BLaER1 treated with 17β-estradiol and CSF1 and Interleukin-3, amounts not matched to agents 10 nM and 100 nM (cell line): ENCODE measurements around the gene ZNF462.
"Not testable (repeated sequence)": the region's sequence is repeated elsewhere in the genome, so short reads cannot be mapped to it uniquely, and the experiment has no call there.

Experiments used
- H3K27ac ChIP-seq, 11 experiments: shearing (Covaris generic); formaldehyde crosslinking; 2 replicates each; pipeline ENCODE4 v1.8.1; 2022
- H3K27me3 ChIP-seq, 11 experiments: shearing (Covaris generic); formaldehyde crosslinking; 2 replicates each; pipeline ENCODE4 v1.8.1; 2022
- H3K36me3 ChIP-seq, 11 experiments: shearing (Covaris generic); formaldehyde crosslinking; 2 replicates each; pipeline ENCODE4 v1.8.1; 2022
- H3K4me1 ChIP-seq, 10 experiments: shearing (Covaris generic); formaldehyde crosslinking; 2 replicates each; pipeline ENCODE4 v1.8.1; 2022
- H3K4me2 ChIP-seq, 11 experiments: shearing (Covaris generic); formaldehyde crosslinking; 2 replicates each; pipeline ENCODE4 v1.8.1; 2022
- H3K4me3 ChIP-seq, 10 experiments: shearing (Covaris generic); formaldehyde crosslinking; 2 replicates each; pipeline ENCODE4 v1.8.1; 2022
- H3K9ac ChIP-seq, 11 experiments: shearing (Covaris generic); formaldehyde crosslinking; 2 replicates each; pipeline ENCODE4 v1.8.1; 2022
- H3K9me3 ChIP-seq, 11 experiments: shearing (Covaris generic); formaldehyde crosslinking; replicated peaks in 1 of 11; 2 replicates each; pipeline ENCODE4 v1.8.1; 2022
- H4K20me1 ChIP-seq, 11 experiments: shearing (Covaris generic); formaldehyde crosslinking; 2 replicates each; pipeline ENCODE4 v1.8.1; 2022
- Cebpa-rat ChIP-seq, 11 experiments: shearing (Covaris generic); IDR thresholded peaks; 2 replicates each; pipeline ENCODE4 v1.8.1; 2022

Gene ZNF462

DNA sequence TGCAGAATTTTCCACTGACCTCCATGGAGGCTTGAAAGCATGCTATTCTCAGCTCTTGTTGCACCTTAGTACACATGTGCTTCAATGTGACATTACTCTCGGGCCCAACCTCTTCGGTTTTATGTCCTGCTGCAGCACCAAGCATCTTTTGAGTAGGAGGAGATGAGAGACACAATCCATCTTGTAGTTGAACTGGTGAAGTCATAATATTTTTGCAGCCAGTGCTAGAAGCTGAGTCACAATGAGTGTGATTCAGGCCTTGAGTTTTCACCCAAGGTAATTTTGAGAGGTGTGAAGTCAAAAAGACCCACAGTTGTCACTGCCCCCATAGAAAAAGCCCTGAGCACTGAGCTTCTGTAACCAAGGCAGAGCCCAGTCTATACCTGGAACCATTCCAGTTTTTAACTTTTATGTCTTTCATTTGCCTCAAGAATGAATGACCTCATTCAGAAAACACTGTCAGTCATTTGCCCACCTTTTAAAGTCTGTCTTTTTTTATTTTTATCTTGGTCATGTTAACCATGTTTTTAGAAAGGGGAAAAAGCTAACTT is 117.7 kb downstream of the ZNF462 start:
- Histone ChIP-seq H3K4me3 (no peak overlapping the region), H3K36me3 (peaks cover 0 to 34% (median 11%) of the 10 kb centered on the region in 11 experiments; a peak in 12 of 22 replicates), H3K4me1 (no peaks in the 10 kb centered on the region), H3K4me2 (no peak overlapping the region), H3K9me3 (no peaks in the 10 kb centered on the region), H3K9ac (no peak overlapping the region), H3K27ac (no peak overlapping the region), H4K20me1 (no peaks in the 10 kb centered on the region), H3K27me3 (no peaks in the 10 kb centered on the region)
- TF ChIP-seq Cebpa-rat (IDR thresholded peaks at IDR 0.05) = no peak

DNA sequence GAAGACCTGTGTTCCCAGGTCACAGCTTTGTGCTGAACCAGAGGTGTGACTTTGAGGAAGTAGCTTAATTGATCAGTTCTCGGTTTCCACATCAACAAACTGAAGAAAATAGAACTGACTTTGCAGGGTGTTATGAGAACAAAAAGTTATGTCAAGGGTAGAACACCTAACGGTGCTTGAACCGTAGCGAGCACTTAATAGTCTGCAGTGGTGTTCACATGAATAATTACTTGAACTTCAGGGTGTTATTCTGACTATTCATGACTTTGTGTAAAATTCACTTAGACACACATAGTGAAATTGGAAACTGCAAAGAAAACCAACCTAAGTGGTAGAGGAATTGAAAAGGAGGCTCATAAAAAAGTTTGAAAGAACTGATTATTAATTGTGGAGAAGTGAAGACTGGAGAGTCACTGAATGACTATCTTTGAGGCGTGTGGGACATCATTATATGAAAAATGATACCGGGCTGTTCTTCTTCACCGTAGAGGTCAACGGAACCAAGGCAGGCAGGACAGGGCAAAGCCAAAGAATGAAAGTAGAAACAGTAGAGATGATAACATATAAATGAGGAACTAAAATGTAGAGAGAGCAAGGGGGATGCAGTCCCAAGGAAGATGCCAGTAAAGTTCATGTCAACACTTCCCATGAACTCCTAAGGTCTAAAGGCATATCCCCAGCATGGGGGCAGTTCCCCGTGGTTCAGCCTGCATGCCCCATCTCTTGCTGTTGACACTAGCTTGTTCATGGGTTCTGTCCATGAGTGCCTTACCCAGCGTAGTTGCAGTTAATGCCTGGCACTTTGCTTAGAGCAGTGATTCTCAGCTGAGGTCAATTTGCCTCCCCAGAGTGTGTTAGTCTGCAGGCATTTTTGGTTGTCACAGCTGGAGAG is 118.7 kb downstream of the ZNF462 start:
- no peak for TF ChIP-seq Cebpa-rat (IDR thresholded peaks at IDR 0.05)
- Histone ChIP-seq H4K20me1 (no peaks in the 10 kb centered on the region), H3K4me3 (no peak overlapping the region), H3K9ac (no peak overlapping the region), H3K27ac (no peak overlapping the region), H3K4me1 (no peaks in the 10 kb centered on the region), H3K9me3 (no peaks in the 10 kb centered on the region), H3K27me3 (no peaks in the 10 kb centered on the region), H3K4me2 (no peak overlapping the region), H3K36me3 (peaks cover 0 to 23% (median 8%) of the 10 kb centered on the region in 11 experiments; a peak in 8 of 22 replicates)

DNA sequence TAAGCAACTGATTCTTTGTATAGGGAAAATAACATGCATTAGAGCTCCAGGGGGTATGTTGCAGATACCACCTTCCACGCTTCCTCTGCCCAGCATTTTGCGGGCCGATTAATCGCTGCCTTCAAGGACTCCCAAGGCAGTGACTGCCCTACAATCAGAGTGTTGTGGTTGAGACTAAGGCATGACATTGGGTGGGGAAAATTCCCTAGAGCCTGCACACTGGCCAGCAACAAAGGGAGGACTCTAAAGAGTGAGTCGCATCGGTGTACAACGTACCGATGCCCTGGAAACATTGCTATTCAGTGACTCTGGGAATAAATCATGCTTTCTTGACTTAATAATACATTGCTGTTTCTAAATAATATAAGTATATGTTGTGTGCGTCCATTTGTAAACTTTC is 119.7 kb downstream of the ZNF462 start:
- H3K9ac ChIP-seq = no peak overlapping the region
- TF ChIP-seq Cebpa-rat (IDR thresholded peaks at IDR 0.05) = no peak
- H3K27me3 ChIP-seq = no peaks in the 10 kb centered on the region
- no peaks in the 10 kb centered on the region for H3K4me1 ChIP-seq
- no peak overlapping the region for H3K4me3 ChIP-seq
- no peaks in the 10 kb centered on the region for H4K20me1 ChIP-seq
- H3K9me3 ChIP-seq = no peaks in the 10 kb centered on the region
- no peak overlapping the region for H3K27ac ChIP-seq
- H3K4me2 ChIP-seq = no peak overlapping the region
- H3K36me3 ChIP-seq = peaks cover 0 to 22% (median 6%) of the 10 kb centered on the region in 11 experiments; a peak in 7 of 22 replicates

DNA sequence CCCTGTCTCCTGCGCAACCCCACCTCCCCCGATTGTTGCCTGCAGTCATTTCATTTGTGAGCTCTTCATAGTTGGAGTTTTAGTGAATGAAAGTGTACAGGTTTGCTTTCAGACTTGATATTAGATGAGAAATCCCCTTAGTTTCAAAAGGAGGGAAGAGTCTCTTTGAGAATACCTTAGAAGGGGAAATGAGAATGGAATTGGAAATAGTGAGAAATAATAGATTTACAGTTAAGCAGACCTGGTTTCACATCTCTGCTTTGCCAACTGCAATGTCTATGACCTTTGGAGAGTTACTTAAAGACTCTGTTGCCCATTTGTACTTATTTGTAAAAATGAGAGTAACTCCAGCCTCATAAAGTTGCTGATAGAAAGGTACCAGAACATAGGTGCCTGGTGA is 120.4 kb downstream of the ZNF462 start:
- no peak overlapping the region for H3K27ac ChIP-seq
- no peaks in the 10 kb centered on the region for H3K27me3 ChIP-seq
- peaks cover 0 to 22% (median 9%) of the 10 kb centered on the region in 11 experiments; a peak in 11 of 22 replicates for H3K36me3 ChIP-seq
- no peak for TF ChIP-seq Cebpa-rat (IDR thresholded peaks at IDR 0.05)
- H3K4me1 ChIP-seq = no peaks in the 10 kb centered on the region
- no peak overlapping the region for H3K4me3 ChIP-seq
- no peak overlapping the region for H3K9ac ChIP-seq
- peaks cover 0 to 5% (median 0%) of the 10 kb centered on the region in 11 experiments; a peak in 5 of 22 replicates for H3K9me3 ChIP-seq
- no peak overlapping the region for H3K4me2 ChIP-seq
- H4K20me1 ChIP-seq = no peaks in the 10 kb centered on the region

DNA sequence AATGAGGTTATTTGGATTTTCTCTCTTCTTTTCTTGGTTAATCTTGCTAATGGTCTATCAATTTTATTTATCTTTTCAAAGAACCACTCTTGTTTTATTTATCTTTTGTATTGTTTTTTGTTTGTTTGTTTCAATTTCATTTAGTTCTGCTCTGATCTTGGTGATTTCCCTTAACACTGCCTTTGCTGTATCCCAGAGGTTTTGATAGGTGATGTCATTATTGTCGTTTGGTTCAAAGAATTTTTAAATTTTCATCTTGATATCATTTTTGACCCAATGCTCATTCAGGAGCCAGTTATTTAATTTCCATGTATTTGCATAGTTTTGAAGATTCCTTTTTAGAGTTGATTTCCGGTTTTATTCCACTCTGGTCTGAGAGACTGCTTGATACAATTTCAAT is 126.9 kb downstream of the ZNF462 start:
- not testable (repeated sequence) for H3K4me2 ChIP-seq, H4K20me1 ChIP-seq, H3K4me3 ChIP-seq, H3K27me3 ChIP-seq, H3K9me3 ChIP-seq, H3K4me1 ChIP-seq, H3K27ac ChIP-seq, H3K9ac ChIP-seq
- peaks cover 0 to 25% (median 4%) of the 10 kb centered on the region in 11 experiments; a peak in 7 of 22 replicates for H3K36me3 ChIP-seq

DNA sequence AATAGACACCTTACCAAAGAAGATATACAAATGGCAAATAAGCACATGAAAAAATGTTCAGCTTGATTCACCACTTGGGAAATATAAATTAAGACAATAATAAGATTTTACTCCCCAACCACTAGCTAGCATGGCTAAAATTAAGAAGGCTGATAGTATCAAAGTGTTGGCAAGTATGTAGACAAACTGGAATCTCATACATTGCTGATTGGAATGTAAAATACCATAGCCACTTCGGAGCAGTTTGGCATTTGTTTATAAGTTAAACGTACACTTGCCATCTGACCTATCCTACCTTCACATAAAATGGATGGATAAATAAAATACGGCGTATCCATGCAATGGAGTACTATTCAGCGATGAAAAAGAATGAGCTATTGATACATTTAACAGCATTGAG is 129.2 kb downstream of the ZNF462 start:
- no peak overlapping the region for H3K9ac ChIP-seq
- H3K27ac ChIP-seq = no peak overlapping the region
- H3K4me3 ChIP-seq = no peak overlapping the region
- H3K4me2 ChIP-seq = no peak overlapping the region
- H4K20me1 ChIP-seq = no peaks in the 10 kb centered on the region
- H3K36me3 ChIP-seq = peaks cover 0 to 20% (median 3%) of the 10 kb centered on the region in 11 experiments; a peak in 5 of 22 replicates
- no peaks in the 10 kb centered on the region for H3K4me1 ChIP-seq
- H3K27me3 ChIP-seq = no peaks in the 10 kb centered on the region
- peaks cover 0 to 8% (median 0%) of the 10 kb centered on the region in 11 experiments; a peak in 6 of 22 replicates for H3K9me3 ChIP-seq
- no peak for TF ChIP-seq Cebpa-rat (IDR thresholded peaks at IDR 0.05)

DNA sequence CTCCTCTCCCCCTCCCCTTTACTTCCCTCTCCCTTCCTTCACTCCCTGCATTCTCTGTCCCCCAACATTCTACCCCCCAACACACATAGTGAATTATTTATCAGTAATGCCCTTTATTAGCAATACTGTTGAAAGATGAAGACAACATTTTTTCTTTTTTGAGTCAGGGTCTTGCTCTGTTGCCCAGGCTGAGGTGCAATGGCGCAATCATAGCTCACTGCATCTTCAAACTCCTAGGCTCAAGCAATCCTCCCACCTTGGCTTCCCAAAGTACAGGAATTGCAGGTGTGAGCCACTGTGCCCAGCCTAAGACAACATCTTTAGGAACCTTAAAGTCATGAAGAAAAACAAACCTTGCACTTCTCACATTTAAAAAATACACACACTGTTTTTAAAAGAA is 130.6 kb downstream of the ZNF462 start:
- H3K9me3 ChIP-seq = peaks cover 0 to 4% (median 0%) of the 10 kb centered on the region in 11 experiments; a peak in 2 of 22 replicates
- H3K9ac ChIP-seq = no peak overlapping the region
- no peak overlapping the region for H3K27ac ChIP-seq
- no peak overlapping the region for H3K4me3 ChIP-seq
- TF ChIP-seq Cebpa-rat (IDR thresholded peaks at IDR 0.05) = no peak
- peaks cover 0 to 17% (median 0%) of the 10 kb centered on the region in 11 experiments; a peak in 3 of 22 replicates for H3K36me3 ChIP-seq
- no peaks in the 10 kb centered on the region for H4K20me1 ChIP-seq
- no peaks in the 10 kb centered on the region for H3K4me1 ChIP-seq
- no peaks in the 10 kb centered on the region for H3K27me3 ChIP-seq
- H3K4me2 ChIP-seq = no peak overlapping the region

DNA sequence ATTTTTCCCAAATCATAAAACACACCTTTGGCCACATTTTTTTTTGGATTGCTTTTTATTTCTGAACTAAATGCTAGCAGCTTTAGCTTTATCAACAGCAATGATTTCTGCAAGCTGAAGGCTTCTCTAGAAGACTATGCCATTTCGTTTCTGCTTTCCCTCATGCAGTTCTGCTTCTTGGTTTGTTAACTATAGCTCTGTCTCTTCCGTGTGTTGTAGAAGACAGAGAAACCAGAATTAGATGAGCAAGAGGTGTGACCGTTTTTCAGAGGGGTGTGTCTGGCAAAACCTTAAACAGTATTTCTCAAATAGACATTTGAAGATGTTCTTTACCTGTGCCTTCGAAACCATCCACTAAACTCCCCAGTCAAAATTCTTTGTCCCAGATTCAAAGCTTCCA is 131.5 kb downstream of the ZNF462 start:
- Histone ChIP-seq H3K36me3 (peaks cover 0 to 8% (median 0%) of the 10 kb centered on the region in 11 experiments; a peak in 3 of 22 replicates), H3K4me1 (no peaks in the 10 kb centered on the region), H3K4me2 (no peak overlapping the region), H3K27me3 (no peaks in the 10 kb centered on the region), H3K27ac (no peak overlapping the region), H3K9me3 (no peaks in the 10 kb centered on the region; a peak in 1 of 22 replicates), H3K4me3 (no peak overlapping the region), H3K9ac (no peak overlapping the region), H4K20me1 (no peaks in the 10 kb centered on the region)
- no peak for TF ChIP-seq Cebpa-rat (IDR thresholded peaks at IDR 0.05)

DNA sequence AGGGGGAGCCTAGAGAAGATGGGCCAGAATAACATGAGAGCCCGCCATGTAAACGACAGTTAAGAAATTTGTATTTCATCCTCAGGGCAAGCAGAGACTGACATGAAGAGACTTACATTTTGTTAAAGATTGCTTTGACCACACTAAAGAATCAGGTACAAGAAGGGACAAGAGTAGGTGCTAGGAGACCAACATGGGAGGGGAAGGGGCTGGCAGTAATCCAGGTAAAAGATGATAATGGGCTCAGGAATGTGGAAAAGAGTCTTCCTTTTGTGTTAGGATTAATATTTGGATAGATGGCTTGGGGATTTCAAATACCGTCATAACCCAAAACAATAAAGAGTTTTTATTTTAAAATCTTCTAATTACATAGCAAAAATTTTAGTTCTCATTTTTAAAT is 137.3 kb downstream of the ZNF462 start:
- no peak for TF ChIP-seq Cebpa-rat (IDR thresholded peaks at IDR 0.05)
- no peak overlapping the region for H3K9ac ChIP-seq
- H3K4me2 ChIP-seq = no peak overlapping the region
- no peaks in the 10 kb centered on the region for H3K27me3 ChIP-seq
- no peaks in the 10 kb centered on the region for H3K9me3 ChIP-seq
- H3K36me3 ChIP-seq = no peaks in the 10 kb centered on the region; a peak in 1 of 22 replicates
- 0 out of 20 replicates have a peak, but pooled peaks cover 0 to 6% (median 0%) of the 10 kb centered on the region in 10 experiments for H3K4me1 ChIP-seq
- H4K20me1 ChIP-seq = no peaks in the 10 kb centered on the region
- H3K27ac ChIP-seq = no peak overlapping the region
- H3K4me3 ChIP-seq = no peak overlapping the region
